NT2/D1 (cell line): ENCODE results near the gene PIK3C2A.

Experiments used
- DNase-seq: peaks from one replicate; pipeline ENCODE4 v3.0.0-alpha.2; 2011; ENCODE audit warnings: low read depth, low spot score
- H3K27me3 ChIP-seq: 2 replicates; pipeline ENCODE4 v1.6.0; 2011; ENCODE audit warnings: mild to moderate bottlenecking; ENCODE audit not compliant: insufficient read length, insufficient read depth
- H3K36me3 ChIP-seq: 2 replicates; pipeline ENCODE4 v1.6.1; 2011; ENCODE audit warnings: mild to moderate bottlenecking, low read length, mixed read lengths; ENCODE audit not compliant: insufficient read depth, insufficient read length
- H3K4me1 ChIP-seq: 2 replicates; pipeline ENCODE4 v1.5.1; 2011; ENCODE audit not compliant: insufficient read depth, insufficient read length
- H3K4me3 ChIP-seq: 2 replicates; pipeline ENCODE4 v1.5.1; 2011; ENCODE audit warnings: low read depth; ENCODE audit not compliant: insufficient read length
- H3K9ac ChIP-seq: 2 replicates; pipeline ENCODE4 v1.6.0; 2011; ENCODE audit warnings: low read depth; ENCODE audit not compliant: insufficient read length
- H3K9me3 ChIP-seq: 2 replicates; pipeline ENCODE4 v1.5.1; 2011; ENCODE audit warnings: mild to moderate bottlenecking, low read length; ENCODE audit not compliant: insufficient read depth
- SUZ12 ChIP-seq: IDR thresholded peaks from 2 replicates; pipeline ENCODE4 v1.6.1; 2011; ENCODE audit not compliant: insufficient read length, insufficient read depth; ENCODE audit errors: extremely low read depth
- YY1 ChIP-seq: IDR thresholded peaks from 2 replicates; pipeline ENCODE4 v1.6.1; 2011; ENCODE audit not compliant: insufficient read length, insufficient read depth
- ZNF274 ChIP-seq: IDR thresholded peaks from 2 replicates; pipeline ENCODE4 v1.6.1; 2011; ENCODE audit warnings: mild to moderate bottlenecking, low read depth, low read length

Gene PIK3C2A

DNA sequence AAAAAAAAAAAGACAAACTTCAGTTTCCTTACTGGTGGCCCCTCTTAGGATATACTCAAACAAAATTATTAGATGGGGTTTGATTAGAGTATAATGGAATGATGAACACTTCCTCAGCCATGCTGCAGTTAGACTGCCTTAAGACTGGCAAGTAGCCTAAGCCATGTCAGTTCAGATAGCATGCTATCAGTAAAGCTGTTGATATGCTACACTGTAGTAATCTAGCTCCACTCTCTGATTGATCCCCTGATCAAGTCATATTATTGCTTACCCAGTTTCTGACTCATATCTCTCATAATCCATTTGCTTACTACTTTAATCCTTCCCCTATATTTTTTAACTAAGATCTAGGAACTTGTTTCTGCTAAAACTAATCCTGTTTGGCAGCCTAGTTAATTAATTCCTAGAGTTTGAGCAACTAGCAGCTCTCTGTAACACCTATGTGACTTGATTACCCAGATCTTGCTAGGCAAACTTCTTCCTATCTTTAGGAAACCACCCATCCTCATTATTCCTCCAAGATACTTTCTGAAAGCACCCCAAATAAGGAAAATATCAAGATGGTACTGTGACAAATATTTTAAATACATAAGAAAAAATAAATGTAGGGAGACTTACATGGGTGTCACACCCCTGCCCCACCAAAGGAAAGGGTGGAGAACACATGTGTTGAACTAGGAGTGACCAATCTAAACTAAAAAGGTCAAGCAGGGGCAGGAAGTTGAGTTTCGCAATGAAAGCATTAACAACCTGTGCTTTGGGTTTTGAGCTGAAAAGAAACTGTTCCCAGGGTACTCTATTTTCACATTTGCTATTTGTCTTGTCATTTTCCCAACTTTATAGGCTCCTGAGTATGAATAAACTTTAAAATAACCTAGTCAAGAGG, 43.2 kb downstream of the PIK3C2A start:
- TF ChIP-seq YY1 (no peak), SUZ12 (no peak)
- H3K4me1 ChIP-seq = no peaks in the 10 kb centered on the region
- H3K27me3 ChIP-seq = no peaks in the 10 kb centered on the region
- no peak overlapping the region for H3K9ac ChIP-seq
- peaks cover 27% of the 10 kb centered on the region for H3K36me3 ChIP-seq
- H3K4me3 ChIP-seq = no peak overlapping the region
- DNase-seq = no peak
- no peaks in the 10 kb centered on the region for H3K9me3 ChIP-seq

GRCh38 chr11:17163736-17164135, 44.0 kb downstream of the PIK3C2A start:
- Histone ChIP-seq H3K9ac (no peak overlapping the region), H3K4me1 (no peaks in the 10 kb centered on the region), H3K27me3 (no peaks in the 10 kb centered on the region), H3K9me3 (no peaks in the 10 kb centered on the region), H3K36me3 (peaks cover 18% of the 10 kb centered on the region), H3K4me3 (no peak overlapping the region)
- TF ChIP-seq YY1 = no peak
- no peak for TF ChIP-seq ZNF274
- no peak for TF ChIP-seq SUZ12
- DNase-seq = no peak

- no peak for TF ChIP-seq SUZ12
- no peak for TF ChIP-seq YY1
- no peak for TF ChIP-seq ZNF274
- H3K36me3 ChIP-seq = peaks cover 14% of the 10 kb centered on the region
- H3K9ac ChIP-seq = no peak overlapping the region
- no peaks in the 10 kb centered on the region for H3K27me3 ChIP-seq
- no peak for DNase-seq
- no peaks in the 10 kb centered on the region for H3K4me1 ChIP-seq
- H3K4me3 ChIP-seq = no peak overlapping the region
- no peaks in the 10 kb centered on the region for H3K9me3 ChIP-seq
Observed at GRCh38 chr11:17163291-17163690, 44.5 kb downstream of the PIK3C2A start.

DNA sequence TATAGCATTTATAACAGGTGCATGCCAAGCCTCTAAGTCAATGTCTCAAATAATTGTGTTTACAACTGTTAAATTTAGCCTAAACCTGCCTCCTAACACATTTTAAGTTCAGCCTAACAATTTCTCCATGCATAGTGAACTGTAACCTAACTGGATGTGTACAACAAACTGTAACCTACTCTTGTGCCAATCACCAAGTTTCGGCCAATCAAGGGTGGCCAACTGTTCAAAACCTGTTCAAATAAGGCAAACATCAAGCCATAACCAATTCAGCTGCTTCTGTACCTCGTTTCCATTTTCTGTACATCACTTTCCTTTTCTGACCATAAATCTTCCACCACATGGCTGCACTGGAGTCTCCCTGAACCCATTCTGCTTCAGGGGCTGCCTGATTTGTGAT, 45.4 kb downstream of the PIK3C2A start:
- H3K4me1 ChIP-seq = no peaks in the 10 kb centered on the region

GRCh38 chr11:17161515-17161914, 46.3 kb downstream of the PIK3C2A start:
- Histone ChIP-seq H3K9me3 (no peaks in the 10 kb centered on the region), H3K4me3 (no peak overlapping the region), H3K27me3 (no peaks in the 10 kb centered on the region), H3K4me1 (no peaks in the 10 kb centered on the region), H3K9ac (no peak overlapping the region), H3K36me3 (peaks cover 7% of the 10 kb centered on the region)
- DNase-seq = no peak
- TF ChIP-seq SUZ12 = no peak
- no peak for TF ChIP-seq ZNF274
- TF ChIP-seq YY1 = no peak

More for the DNA sequence above, 45.4 kb downstream of the PIK3C2A start:
- Histone ChIP-seq H3K4me3 (no peak overlapping the region), H3K27me3 (no peaks in the 10 kb centered on the region), H3K36me3 (peaks cover 10% of the 10 kb centered on the region), H3K9ac (no peak overlapping the region), H3K9me3 (no peaks in the 10 kb centered on the region)
- DNase-seq = no peak
- no peak for TF ChIP-seq YY1
- no peak for TF ChIP-seq ZNF274

DNA sequence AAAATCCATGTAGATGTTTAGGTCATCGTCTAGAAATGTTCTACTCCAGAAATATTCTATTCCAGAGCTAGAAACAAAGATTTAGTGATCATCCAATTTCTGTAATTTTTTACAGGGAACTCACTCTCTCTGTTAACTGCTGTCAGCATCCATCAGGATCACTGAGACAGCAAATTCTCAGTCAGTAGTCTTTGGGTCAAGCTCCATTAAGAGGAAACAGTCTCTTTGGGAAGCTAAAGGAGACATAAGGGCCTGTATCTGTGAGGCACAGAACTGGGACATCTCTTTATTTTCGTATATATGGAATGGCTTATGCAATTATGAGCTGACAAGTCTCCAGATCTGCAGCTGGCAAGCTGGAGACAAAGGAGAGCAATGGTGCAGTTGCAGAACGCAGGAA, 48.3 kb downstream of the PIK3C2A start:
- H3K4me1 ChIP-seq = no peaks in the 10 kb centered on the region
- no peak for DNase-seq
- TF ChIP-seq YY1 (no peak), ZNF274 (no peak)

More for the DNA sequence above, 48.3 kb downstream of the PIK3C2A start:
- H3K4me3 ChIP-seq = no peak overlapping the region
- H3K9ac ChIP-seq = no peak overlapping the region
- H3K9me3 ChIP-seq = no peaks in the 10 kb centered on the region
- no peaks in the 10 kb centered on the region for H3K27me3 ChIP-seq
- H3K36me3 ChIP-seq = peaks cover 7% of the 10 kb centered on the region
